ENCODE measurements around the gene GBA2.

Gene GBA2

GRCh38 chr9:35750256-35750531, 1.2 kb upstream of the GBA2 start:
- Histone ChIP-seq H3K27ac (no peak overlapping the region), H3K4me3 (peak overlapping the region; percentile 96), H3K36me3 (ENCODE audit: insufficient read depth, low read length) (peaks cover 14% of the 10 kb centered on the region; the same call in 1 of the 2 replicates), H3K9ac (ENCODE audit: insufficient read length) (peak overlapping the region; percentile 87), H3K9me3 (ENCODE audit: low read depth, low read length) (no peaks in the 10 kb centered on the region)
- DNase-seq (ENCODE audit: low read depth, low spot score) = no peak
- TF ChIP-seq EZH2 (IDR thresholded peaks at IDR 0.05) (no peak), FOXP2 (optimal IDR thresholded peaks at IDR 0.05; ENCODE audit: control extremely low read depth, extremely low read length, insufficient read depth) (no peak), POLR2AphosphoS5 (IDR thresholded peaks at IDR 0.05; ENCODE audit: borderline replicate concordance, low read depth, low read length) (no peak)

GRCh38 chr9:35749515-35750255, 657 bp upstream of the GBA2 start:
- TF ChIP-seq FOXP2 (optimal IDR thresholded peaks at IDR 0.05; ENCODE audit: control extremely low read depth, extremely low read length, insufficient read depth) = no peak
- Histone ChIP-seq H3K36me3 (ENCODE audit: insufficient read depth, low read length) (peaks cover 15% of the 10 kb centered on the region; the same call in 1 of the 2 replicates), H3K9ac (ENCODE audit: insufficient read length) (peak overlapping the region; percentile 87), H3K9me3 (ENCODE audit: low read depth, low read length) (no peaks in the 10 kb centered on the region), H3K27ac (no peak overlapping the region), H3K4me3 (peak overlapping the region; percentile 96)
- no peak for DNase-seq (ENCODE audit: low read depth, low spot score)

GRCh38 chr9:35748242-35748857, 678 bp downstream of the GBA2 start:
- peak overlapping the region; percentile 96 for H3K4me3 ChIP-seq
- H3K9ac ChIP-seq (ENCODE audit: insufficient read length) = peak overlapping the region; percentile 87
- DNase-seq (ENCODE audit: low read depth, low spot score) = no peak
- no peaks in the 10 kb centered on the region for H3K9me3 ChIP-seq (ENCODE audit: low read depth, low read length)
- TF ChIP-seq POLR2AphosphoS5 (IDR thresholded peaks at IDR 0.05; ENCODE audit: borderline replicate concordance, low read depth, low read length) = no peak
- TF ChIP-seq FOXP2 (optimal IDR thresholded peaks at IDR 0.05; ENCODE audit: control extremely low read depth, extremely low read length, insufficient read depth) = no peak
- TF ChIP-seq EZH2 (IDR thresholded peaks at IDR 0.05) = no peak
- H3K36me3 ChIP-seq (ENCODE audit: insufficient read depth, low read length) = peaks cover 23% of the 10 kb centered on the region; the same call in 1 of the 2 replicates
- H3K27ac ChIP-seq = no peak overlapping the region

- TF ChIP-seq EZH2 (IDR thresholded peaks at IDR 0.05) = no peak
- TF ChIP-seq POLR2AphosphoS5 (IDR thresholded peaks at IDR 0.05; ENCODE audit: borderline replicate concordance, low read depth, low read length) = no peak
- no peak for TF ChIP-seq FOXP2 (optimal IDR thresholded peaks at IDR 0.05; ENCODE audit: control extremely low read depth, extremely low read length, insufficient read depth)
- peak overlapping the region; percentile 87 for H3K9ac ChIP-seq (ENCODE audit: insufficient read length)
These were observed 2.4 kb downstream of the GBA2 start for GRCh38 chr9:35746583-35746982.

GRCh38 chr9:35745569-35745968, 3.5 kb downstream of the GBA2 start:
- H3K4me3 ChIP-seq = no peak overlapping the region
- TF ChIP-seq POLR2AphosphoS5 (IDR thresholded peaks at IDR 0.05; ENCODE audit: borderline replicate concordance, low read depth, low read length) (no peak), FOXP2 (optimal IDR thresholded peaks at IDR 0.05; ENCODE audit: control extremely low read depth, extremely low read length, insufficient read depth) (no peak), EZH2 (IDR thresholded peaks at IDR 0.05) (no peak)
- DNase-seq (ENCODE audit: low read depth, low spot score) = no peak
- no peak overlapping the region for H3K9ac ChIP-seq (ENCODE audit: insufficient read length)
- peaks cover 11% of the 10 kb centered on the region; the same call in 1 of the 2 replicates for H3K36me3 ChIP-seq (ENCODE audit: insufficient read depth, low read length)
- no peaks in the 10 kb centered on the region for H3K9me3 ChIP-seq (ENCODE audit: low read depth, low read length)
- no peak overlapping the region for H3K27ac ChIP-seq

More at GRCh38 chr9:35746583-35746982, 2.4 kb downstream of the GBA2 start:
- H3K9me3 ChIP-seq (ENCODE audit: low read depth, low read length) = no peaks in the 10 kb centered on the region
- peaks cover 11% of the 10 kb centered on the region; the same call in 1 of the 2 replicates for H3K36me3 ChIP-seq (ENCODE audit: insufficient read depth, low read length)
- H3K4me3 ChIP-seq = peak overlapping the region; percentile 96
- no peak for DNase-seq (ENCODE audit: low read depth, low spot score)
- H3K27ac ChIP-seq = no peak overlapping the region

GRCh38 chr9:35743880-35744518, 5.0 kb downstream of the GBA2 start:
- H3K9me3 ChIP-seq (ENCODE audit: low read depth, low read length) = no peaks in the 10 kb centered on the region
- DNase-seq (ENCODE audit: low read depth, low spot score) = no peak
- H3K36me3 ChIP-seq (ENCODE audit: insufficient read depth, low read length) = peaks cover 22% of the 10 kb centered on the region; the same call in 1 of the 2 replicates
- H3K4me3 ChIP-seq = no peak overlapping the region
- H3K27ac ChIP-seq = no peak overlapping the region
- no peak for TF ChIP-seq EZH2 (IDR thresholded peaks at IDR 0.05)
- no peak for TF ChIP-seq POLR2AphosphoS5 (IDR thresholded peaks at IDR 0.05; ENCODE audit: borderline replicate concordance, low read depth, low read length)
- no peak for TF ChIP-seq FOXP2 (optimal IDR thresholded peaks at IDR 0.05; ENCODE audit: control extremely low read depth, extremely low read length, insufficient read depth)
- no peak overlapping the region for H3K9ac ChIP-seq (ENCODE audit: insufficient read length)

GRCh38 chr9:35743452-35743851, 5.6 kb downstream of the GBA2 start:
- H3K27ac ChIP-seq = no peak overlapping the region
- no peaks in the 10 kb centered on the region for H3K9me3 ChIP-seq (ENCODE audit: low read depth, low read length)
- H3K4me3 ChIP-seq = no peak overlapping the region
- TF ChIP-seq EZH2 (IDR thresholded peaks at IDR 0.05) = no peak
- no peak for TF ChIP-seq FOXP2 (optimal IDR thresholded peaks at IDR 0.05; ENCODE audit: control extremely low read depth, extremely low read length, insufficient read depth)
- no peak for TF ChIP-seq POLR2AphosphoS5 (IDR thresholded peaks at IDR 0.05; ENCODE audit: borderline replicate concordance, low read depth, low read length)
- no peak for DNase-seq (ENCODE audit: low read depth, low spot score)
- peaks cover 27% of the 10 kb centered on the region; the same call in 1 of the 2 replicates for H3K36me3 ChIP-seq (ENCODE audit: insufficient read depth, low read length)
- no peak overlapping the region for H3K9ac ChIP-seq (ENCODE audit: insufficient read length)

- Histone ChIP-seq H3K27ac (no peak overlapping the region), H3K36me3 (ENCODE audit: insufficient read depth, low read length) (peaks cover 44% of the 10 kb centered on the region; the same call in 1 of the 2 replicates), H3K9me3 (ENCODE audit: low read depth, low read length) (no peaks in the 10 kb centered on the region), H3K9ac (ENCODE audit: insufficient read length) (no peak overlapping the region), H3K4me3 (no peak overlapping the region)
- TF ChIP-seq FOXP2 (optimal IDR thresholded peaks at IDR 0.05; ENCODE audit: control extremely low read depth, extremely low read length, insufficient read depth) = no peak
- no peak for TF ChIP-seq POLR2AphosphoS5 (IDR thresholded peaks at IDR 0.05; ENCODE audit: borderline replicate concordance, low read depth, low read length)
- TF ChIP-seq EZH2 (IDR thresholded peaks at IDR 0.05) = no peak
- DNase-seq (ENCODE audit: low read depth, low spot score) = no peak
These were observed 7.3 kb downstream of the GBA2 start for GRCh38 chr9:35741740-35742139.

All from SK-N-MC (cell line).